ENCODE data around the gene SHISA2. TPM values are rescaled to one million over a fixed set of nuclear protein-coding genes. Genes with fewer than 3 reads are reported as not detected.

The SHISA2 gene
- total RNA-seq, 4 donors from 2014 or later = 1.6 to 8.9 (median 2.4) TPM

GRCh38 chr13:26017932-26018665 is 33.7 kb downstream of the SHISA2 start:
- Histone ChIP-seq H3K36me3 (no peaks in the 10 kb centered on the region), H3K4me1 (peaks cover 37% of the 10 kb centered on the region), H3K4me3 (no peak overlapping the region), H3K27me3 (peaks cover 3% of the 10 kb centered on the region), H3K9me3 (no peaks in the 10 kb centered on the region), H3K27ac (no peak overlapping the region)
- DNase-seq (ENCODE audit: low spot score in 2 of 2) = no peak
- 57% methylated on average over 6 of the region's 6 CpGs for WGBS
- TF ChIP-seq POLR2AphosphoS5 (IDR thresholded peaks at IDR 0.05) (no peak), CTCF (IDR thresholded peaks at IDR 0.05) (no peak)

- WGBS = 65% methylated on average over 7 of the region's 9 CpGs
- H3K27ac ChIP-seq = no peak overlapping the region
- H3K4me1 ChIP-seq = peaks cover 33% of the 10 kb centered on the region
- H3K36me3 ChIP-seq = no peaks in the 10 kb centered on the region
- peaks cover 11% of the 10 kb centered on the region for H3K27me3 ChIP-seq
- H3K4me3 ChIP-seq = no peak overlapping the region
- TF ChIP-seq CTCF (IDR thresholded peaks at IDR 0.05) (no peak), POLR2A (IDR thresholded peaks at IDR 0.05) (no peak), EP300 (IDR thresholded peaks at IDR 0.05) (no peak), POLR2AphosphoS5 (IDR thresholded peaks at IDR 0.05) (no peak)
- H3K9me3 ChIP-seq = no peaks in the 10 kb centered on the region
- no peak for DNase-seq (ENCODE audit: low spot score in 2 of 2)
These were observed 34.5 kb downstream of the SHISA2 start for GRCh38 chr13:26017196-26017921.

DNA sequence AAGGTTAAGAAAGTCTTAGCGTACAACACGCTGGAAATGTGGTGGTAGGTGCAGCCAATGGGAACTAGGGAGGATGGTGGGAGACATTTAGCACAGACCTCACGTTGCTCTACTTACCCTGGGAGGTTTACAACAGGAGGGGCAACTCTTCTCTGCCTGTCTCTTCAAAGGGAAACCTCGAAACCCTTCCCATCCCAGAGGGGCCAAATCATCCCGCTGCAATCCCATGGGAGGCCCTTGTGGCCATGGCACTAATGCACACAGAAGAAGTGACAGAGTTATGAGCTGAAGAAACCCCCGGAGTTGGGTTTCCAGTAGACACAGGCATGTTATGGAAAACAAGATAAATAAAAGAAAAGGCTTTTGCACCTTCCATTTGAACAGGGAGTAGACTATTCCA is 35.6 kb downstream of the SHISA2 start:
- no peak for TF ChIP-seq EP300 (IDR thresholded peaks at IDR 0.05)
- no peak for TF ChIP-seq CTCF (IDR thresholded peaks at IDR 0.05)
- TF ChIP-seq POLR2A (IDR thresholded peaks at IDR 0.05) = no peak
- no peak for TF ChIP-seq POLR2AphosphoS5 (IDR thresholded peaks at IDR 0.05)
- Histone ChIP-seq H3K4me3 (no peak overlapping the region), H3K27me3 (peaks cover 14% of the 10 kb centered on the region), H3K9me3 (no peaks in the 10 kb centered on the region), H3K27ac (no peak overlapping the region), H3K36me3 (no peaks in the 10 kb centered on the region), H3K4me1 (peaks cover 26% of the 10 kb centered on the region)
- WGBS = 94% methylated on average over 6 of the region's 6 CpGs
- no peak for DNase-seq (ENCODE audit: low spot score in 2 of 2)

GRCh38 chr13:26015271-26016125 is 36.3 kb downstream of the SHISA2 start:
- H3K9me3 ChIP-seq = no peaks in the 10 kb centered on the region
- TF ChIP-seq POLR2AphosphoS5 (IDR thresholded peaks at IDR 0.05) (no peak), POLR2A (IDR thresholded peaks at IDR 0.05) (no peak), CTCF (IDR thresholded peaks at IDR 0.05) (no peak), EP300 (IDR thresholded peaks at IDR 0.05) (no peak)
- H3K27me3 ChIP-seq = peaks cover 14% of the 10 kb centered on the region
- WGBS = 75% methylated on average over 10 of the region's 10 CpGs
- no peaks in the 10 kb centered on the region for H3K36me3 ChIP-seq
- H3K4me3 ChIP-seq = no peak overlapping the region
- H3K27ac ChIP-seq = no peak overlapping the region
- DNase-seq (ENCODE audit: low spot score in 2 of 2) = no peak
- H3K4me1 ChIP-seq = peaks cover 26% of the 10 kb centered on the region

Measured in suprapubic skin (tissue), 4 donors.